Measurements from ENCODE around the gene POLR3H. TPM values are rescaled to one million over a fixed set of nuclear protein-coding genes. Genes with fewer than 3 reads are reported as not detected.

Gene POLR3H
- polyA plus RNA-seq, 1 donor (not counting 4 experiments of a cell fraction or from before 2014, with no cell fraction given): 44.7 TPM

GRCh38 chr22:41538583-41538982, 5.7 kb downstream of the POLR3H start:
- DNase-seq (ENCODE audit: low read depth, low spot score) (no peak), FAIRE-seq (no peak)
- dilution Hi-C loops (cut with MboI; ENCODE audit: extremely low pct_ligation_motif_present, low sequenced_read_pairs): no loop called here
- no peaks in the 10 kb centered on the region for H3K27me3 ChIP-seq (ENCODE audit: control insufficient read depth, extremely low read depth, insufficient read depth, low read length)
- no peaks in the 10 kb centered on the region for H3K9me3 ChIP-seq (ENCODE audit: control insufficient read depth, low read depth, low read length)
- H2AFZ ChIP-seq (ENCODE audit: control insufficient read depth, low read length): no peak overlapping the region
- peaks cover 16 to 22% of the 10 kb centered on the region in 2 experiments for H3K36me3 ChIP-seq (ENCODE audit: control insufficient read depth in 2 of 2, extremely low read depth in 1 of 2, insufficient read depth in 2 of 2, low read length in 2 of 2)
- peaks cover 4% of the 10 kb centered on the region for H4K20me1 ChIP-seq (ENCODE audit: control insufficient read depth, extremely low read depth, insufficient read depth, low read length)
- peaks cover 46% of the 10 kb centered on the region for H3K79me2 ChIP-seq (ENCODE audit: control insufficient read depth, insufficient read depth, low read length)
- no peak overlapping the region for H3K9ac ChIP-seq (ENCODE audit: control insufficient read depth, extremely low read depth, insufficient read depth, low read length)
- peaks cover 2% of the 10 kb centered on the region for H3K9me1 ChIP-seq (ENCODE audit: control insufficient read depth, extremely low read depth, insufficient read depth, low read length)
- no peak overlapping the region for H3K4me2 ChIP-seq (ENCODE audit: control insufficient read depth, extremely low read depth, insufficient read depth, low read depth, low read length)
- TF ChIP-seq CTCF (optimal IDR thresholded peaks at IDR 0.05 in 1 of 3, IDR thresholded peaks at IDR 0.05 in 1 of 3, conservative IDR thresholded peaks at IDR 0.05 in 1 of 3; ENCODE audit: extremely low read depth in 1 of 3, insufficient read depth in 2 of 3, low read length in 3 of 3) (no peak), EZH2 (IDR thresholded peaks at IDR 0.05; ENCODE audit: low read length) (no peak)
- peaks cover 9% of the 10 kb centered on the region for H3K4me1 ChIP-seq (ENCODE audit: control insufficient read depth, extremely low read depth, insufficient read depth, low read length)
- no peak overlapping the region for H3K27ac ChIP-seq (ENCODE audit: control insufficient read depth, insufficient read depth, low read length)
- H3K4me3 ChIP-seq (ENCODE audit: control insufficient read depth in 2 of 3, extremely low read depth in 1 of 3, insufficient read depth in 2 of 3, low read depth in 1 of 3, low read length in 3 of 3): no peak overlapping the region

GRCh38 chr22:41537203-41537602, 7.1 kb downstream of the POLR3H start:
- Histone ChIP-seq H3K27me3 (ENCODE audit: control insufficient read depth, extremely low read depth, insufficient read depth, low read length) (no peaks in the 10 kb centered on the region), H3K4me1 (ENCODE audit: control insufficient read depth, extremely low read depth, insufficient read depth, low read length) (peaks cover 3% of the 10 kb centered on the region), H3K27ac (ENCODE audit: control insufficient read depth, insufficient read depth, low read length) (no peak overlapping the region), H3K4me3 (ENCODE audit: control insufficient read depth in 2 of 3, extremely low read depth in 1 of 3, insufficient read depth in 2 of 3, low read depth in 1 of 3, low read length in 3 of 3) (no peak overlapping the region), H3K9me3 (ENCODE audit: control insufficient read depth, low read depth, low read length) (no peaks in the 10 kb centered on the region), H2AFZ (ENCODE audit: control insufficient read depth, low read length) (no peak overlapping the region), H3K9me1 (ENCODE audit: control insufficient read depth, extremely low read depth, insufficient read depth, low read length) (no peaks in the 10 kb centered on the region), H3K36me3 (ENCODE audit: control insufficient read depth in 2 of 2, extremely low read depth in 1 of 2, insufficient read depth in 2 of 2, low read length in 2 of 2) (peaks cover 26 to 28% of the 10 kb centered on the region in 2 experiments), H4K20me1 (ENCODE audit: control insufficient read depth, extremely low read depth, insufficient read depth, low read length) (peaks cover 4% of the 10 kb centered on the region), H3K79me2 (ENCODE audit: control insufficient read depth, insufficient read depth, low read length) (peaks cover 44% of the 10 kb centered on the region), H3K9ac (ENCODE audit: control insufficient read depth, extremely low read depth, insufficient read depth, low read length) (no peak overlapping the region), H3K4me2 (ENCODE audit: control insufficient read depth, extremely low read depth, insufficient read depth, low read depth, low read length) (no peak overlapping the region)
- dilution Hi-C loops (cut with MboI; ENCODE audit: extremely low pct_ligation_motif_present, low sequenced_read_pairs): no loop called here
- no peak for FAIRE-seq
- no peak for TF ChIP-seq EZH2 (IDR thresholded peaks at IDR 0.05; ENCODE audit: low read length)
- no peak for TF ChIP-seq CTCF (optimal IDR thresholded peaks at IDR 0.05 in 1 of 3, IDR thresholded peaks at IDR 0.05 in 1 of 3, conservative IDR thresholded peaks at IDR 0.05 in 1 of 3; ENCODE audit: extremely low read depth in 1 of 3, insufficient read depth in 2 of 3, low read length in 3 of 3)
- DNase-seq (ENCODE audit: low read depth, low spot score): no peak
